Activated CD4-positive, alpha-beta T cell treated with anti-CD3 and anti-CD28 coated beads for 48 hours (primary cell): ENCODE measurements around the gene ANKRD55.
"Not testable (repeated sequence)": the region's sequence is repeated elsewhere in the genome, so short reads cannot be mapped to it uniquely, and the experiment has no call there.

Experiments
- DNase-seq: peaks from one replicate; pipeline ENCODE4 v3.0.0-alpha.2; 2020

Gene ANKRD55

DNA sequence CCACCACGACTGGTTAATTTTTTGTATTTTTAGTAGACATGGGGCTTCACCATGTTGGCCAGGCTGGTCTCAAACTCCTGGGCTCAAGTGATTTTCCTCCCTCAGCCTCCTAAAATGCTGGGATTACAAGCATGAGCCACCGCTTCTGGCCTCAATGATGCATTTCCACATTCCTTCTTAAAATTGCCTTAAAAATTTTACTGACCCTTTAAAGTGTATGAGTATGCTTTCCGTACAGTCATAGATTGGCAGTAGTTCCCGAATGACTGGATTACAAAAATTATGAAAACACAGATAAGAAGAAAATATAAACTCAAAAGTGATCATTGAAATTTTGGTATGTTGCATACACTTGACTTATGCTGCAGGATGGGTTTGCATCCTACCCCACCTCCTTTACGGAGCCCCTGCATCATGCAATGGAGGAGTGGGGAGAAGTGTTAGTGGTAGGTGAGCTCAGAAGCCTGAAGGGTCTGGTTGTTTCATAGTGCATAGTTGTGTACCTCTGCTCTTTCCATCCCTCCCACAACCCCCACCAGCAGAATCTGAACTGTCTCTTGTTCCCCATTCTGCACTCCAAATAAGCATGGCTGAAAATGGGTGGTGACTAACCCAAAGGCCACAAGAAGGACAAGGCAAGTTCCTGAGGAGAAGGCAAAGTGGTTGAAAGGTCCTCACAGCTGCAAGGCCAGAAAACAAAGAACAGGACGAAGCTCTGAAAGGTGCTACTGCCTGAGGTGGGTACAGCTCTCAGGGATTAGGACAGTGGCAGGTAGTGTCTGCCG lies 26.8 kb downstream of the ANKRD55 start:
- DNase-seq: no peak

- DNase-seq: not testable (repeated sequence)
These were observed 29.2 kb downstream of the ANKRD55 start for GRCh38 chr5:56203936-56204335.

GRCh38 chr5:56202483-56202882 lies 30.6 kb downstream of the ANKRD55 start:
- DNase-seq: no peak

DNA sequence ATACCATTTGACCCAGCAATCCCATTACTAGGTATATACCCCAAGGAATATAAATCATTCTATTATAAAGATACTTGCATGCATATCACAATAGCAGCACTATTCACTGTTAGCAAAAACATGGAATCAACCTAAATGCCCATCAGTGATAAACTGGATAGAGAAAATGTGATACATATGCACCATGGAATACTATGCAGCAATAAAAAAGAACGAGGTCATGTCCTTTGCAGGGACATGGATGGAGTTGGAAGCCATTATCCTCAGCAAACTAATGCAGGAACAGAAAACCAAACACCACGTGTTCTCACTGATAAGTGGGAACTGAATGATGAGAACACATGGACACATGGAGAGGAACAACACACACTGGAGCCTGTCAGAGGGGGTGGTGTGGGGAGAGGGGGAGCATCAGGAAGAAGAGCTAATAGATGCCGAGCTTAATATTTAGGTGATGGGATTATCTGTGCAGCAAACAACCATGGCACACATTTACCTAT lies 31.3 kb downstream of the ANKRD55 start:
- DNase-seq: not testable (repeated sequence)

GRCh38 chr5:56200971-56201666 lies 32.0 kb downstream of the ANKRD55 start:
- peak; percentile 73 for DNase-seq

DNA sequence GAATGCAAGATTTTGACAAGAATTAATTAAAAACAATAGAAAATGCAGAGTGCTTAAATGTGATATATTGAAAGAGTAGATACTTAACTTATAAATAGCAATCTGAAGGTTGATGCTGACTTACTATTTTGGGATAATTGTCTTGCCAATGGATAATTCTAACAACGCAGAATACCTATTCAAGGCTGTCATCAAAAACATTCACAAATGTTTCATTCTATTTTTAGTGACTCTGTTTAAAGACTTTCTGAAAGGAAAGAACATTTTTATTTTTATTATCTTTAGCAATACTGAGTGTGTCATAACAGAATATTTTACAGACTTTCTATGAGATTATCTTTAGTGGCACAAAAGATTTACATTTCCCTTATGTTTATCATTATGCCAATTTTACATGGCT lies 38.1 kb downstream of the ANKRD55 start:
- DNase-seq: no peak

DNA sequence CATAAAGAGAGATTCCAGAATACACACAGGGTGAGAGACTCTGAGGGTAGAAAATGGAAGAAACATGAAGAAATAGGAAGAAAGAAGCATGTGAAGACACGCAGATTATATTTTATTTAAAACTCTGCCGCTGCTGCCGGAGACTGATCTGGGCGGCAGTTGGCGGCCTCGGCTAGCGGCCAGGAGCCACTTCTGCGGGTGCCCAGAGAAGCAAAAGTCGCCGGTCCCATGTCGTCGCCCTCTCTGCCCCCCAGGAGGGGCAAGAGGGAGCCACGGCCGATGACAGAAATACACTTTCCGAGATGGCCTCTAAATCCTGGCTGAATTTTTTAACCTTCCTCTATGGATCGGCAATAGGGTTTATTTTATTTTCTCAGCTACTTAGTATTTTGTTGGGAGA lies 40.9 kb downstream of the ANKRD55 start:
- DNase-seq: no peak

DNA sequence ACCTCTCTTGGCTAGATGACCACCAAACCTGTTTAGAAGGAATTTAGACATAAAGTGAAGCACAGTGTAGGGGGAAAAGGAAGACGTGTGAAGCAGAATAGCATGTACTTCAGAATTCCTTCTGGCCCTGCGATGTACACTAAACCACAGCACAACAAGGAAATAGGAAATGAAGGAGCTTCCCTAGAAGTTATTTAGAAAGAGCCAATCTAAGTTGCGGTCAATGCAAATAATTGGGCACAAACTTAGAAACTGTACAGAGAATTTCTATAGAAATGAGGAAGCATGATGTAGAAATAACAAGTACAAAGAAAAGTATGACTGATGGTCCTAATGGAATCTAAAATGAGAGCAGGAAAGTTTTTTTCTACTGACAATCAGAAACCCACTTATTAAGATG lies 41.5 kb downstream of the ANKRD55 start:
- no peak for DNase-seq

DNA sequence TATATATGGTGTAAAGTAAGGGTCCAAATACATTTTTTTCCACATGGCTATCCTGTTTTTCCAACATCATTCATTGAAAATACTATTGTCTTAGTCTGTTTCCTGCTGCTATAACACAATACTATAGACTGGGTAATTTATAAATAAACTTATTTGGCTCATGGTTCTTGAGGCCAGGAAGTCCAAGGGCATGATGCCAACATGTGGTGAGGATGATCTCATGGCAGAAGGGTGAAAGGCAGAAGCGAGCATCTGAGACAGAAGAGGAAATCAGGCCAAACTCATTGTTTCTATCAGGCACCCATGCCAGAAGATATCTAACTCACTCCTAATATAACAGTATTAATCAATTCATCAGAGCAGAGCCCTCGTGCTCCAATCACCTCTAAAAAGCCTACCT lies 42.6 kb downstream of the ANKRD55 start:
- DNase-seq: no peak

GRCh38 chr5:56185768-56186311 lies 47.3 kb downstream of the ANKRD55 start:
- no peak for DNase-seq

DNA sequence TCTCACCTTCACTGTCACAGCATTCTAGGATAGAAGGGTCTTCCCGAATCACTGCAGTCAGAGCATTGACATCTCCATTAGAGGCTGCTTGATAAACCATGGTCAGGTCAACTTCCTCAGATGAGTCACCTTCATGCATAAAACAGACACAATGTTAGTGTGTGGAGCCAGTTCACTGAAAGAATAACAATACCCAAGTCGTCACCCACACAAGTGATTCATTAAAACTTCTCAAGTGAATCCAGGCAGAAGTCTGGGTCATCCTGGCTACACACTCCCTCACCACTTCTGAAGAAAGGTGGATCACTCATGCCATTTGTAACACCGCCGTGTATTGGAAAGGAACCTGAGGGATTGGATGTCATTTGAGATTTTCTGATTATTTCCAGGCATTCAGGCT lies 49.6 kb downstream of the ANKRD55 start:
- DNase-seq: no peak

- no peak for DNase-seq
These were observed 53.7 kb downstream of the ANKRD55 start for GRCh38 chr5:56179442-56179841.

DNA sequence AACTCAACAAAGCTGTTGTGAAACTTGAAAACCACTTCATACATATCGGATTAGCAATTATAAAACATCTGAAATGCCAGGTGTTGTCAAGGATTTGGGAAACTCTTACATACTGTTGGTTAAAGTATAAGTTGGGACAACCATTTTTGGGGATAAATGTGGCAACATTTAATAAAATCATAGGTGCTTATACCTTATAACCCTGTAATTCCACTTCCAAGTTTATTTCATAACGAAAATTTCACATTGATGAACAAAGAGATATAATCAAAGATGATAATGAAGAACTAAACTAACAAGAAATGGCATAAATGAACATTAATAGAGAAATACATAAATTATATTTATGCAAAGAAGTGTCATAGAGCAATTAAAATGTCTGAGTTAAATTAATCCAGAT lies 54.3 kb downstream of the ANKRD55 start:
- no peak for DNase-seq

DNA sequence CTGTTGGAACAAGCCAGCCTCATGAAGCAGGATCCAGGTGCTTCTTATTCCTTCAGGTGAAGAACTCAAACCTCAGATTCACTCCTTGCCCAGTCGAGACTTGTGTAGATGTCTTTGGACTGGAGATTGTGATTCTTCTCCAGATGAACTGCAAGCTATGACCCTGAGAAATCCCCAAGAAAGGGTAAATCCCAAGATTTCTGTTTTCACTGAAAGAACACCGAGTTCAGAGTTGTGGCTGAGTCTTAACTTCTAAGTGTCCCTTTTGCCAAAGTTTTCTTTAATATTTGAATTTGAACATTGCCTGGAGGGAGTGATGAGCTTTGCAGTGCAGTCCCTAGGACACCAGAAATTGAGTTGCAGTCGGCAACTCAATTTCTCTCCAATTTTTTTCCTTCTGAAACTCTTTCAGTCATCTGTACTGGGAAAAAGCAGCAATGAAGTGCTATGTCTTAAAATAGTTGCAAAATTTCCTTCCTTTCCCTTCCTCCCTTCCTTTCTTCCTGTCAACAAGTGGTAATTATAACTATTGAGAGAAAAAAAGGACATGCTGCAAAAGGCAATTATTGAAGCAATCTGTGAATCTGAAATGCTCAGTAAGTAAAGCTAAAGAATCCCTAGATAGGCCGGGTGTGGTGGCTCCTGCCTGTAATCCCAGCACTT lies 56.1 kb downstream of the ANKRD55 start:
- DNase-seq: no peak

- DNase-seq: no peak
These were observed 56.9 kb downstream of the ANKRD55 start for GRCh38 chr5:56176155-56176798.

GRCh38 chr5:56175488-56175887 lies 57.6 kb downstream of the ANKRD55 start:
- no peak for DNase-seq

- DNase-seq: no peak
These were observed 58.1 kb downstream of the ANKRD55 start for GRCh38 chr5:56175021-56175420.

DNA sequence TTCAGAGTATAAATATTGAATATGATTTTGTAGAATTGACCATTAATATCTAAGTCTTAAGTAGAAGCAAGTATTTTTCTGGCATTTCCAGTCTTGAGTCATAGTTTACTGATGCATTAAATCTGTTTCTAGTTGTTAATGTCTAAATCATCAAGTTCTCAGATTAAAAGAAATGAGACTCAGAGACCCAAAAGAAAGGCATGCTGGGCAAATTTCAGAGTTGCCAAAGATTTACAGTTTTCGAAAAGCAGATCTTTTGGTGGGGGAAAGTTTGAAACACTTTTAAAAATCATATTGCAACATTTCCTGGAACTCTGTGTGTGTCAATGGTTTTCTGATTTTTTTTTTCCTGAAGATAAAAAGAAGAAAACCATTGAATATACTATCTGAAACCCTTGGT lies 60.9 kb downstream of the ANKRD55 start:
- no peak for DNase-seq

DNA sequence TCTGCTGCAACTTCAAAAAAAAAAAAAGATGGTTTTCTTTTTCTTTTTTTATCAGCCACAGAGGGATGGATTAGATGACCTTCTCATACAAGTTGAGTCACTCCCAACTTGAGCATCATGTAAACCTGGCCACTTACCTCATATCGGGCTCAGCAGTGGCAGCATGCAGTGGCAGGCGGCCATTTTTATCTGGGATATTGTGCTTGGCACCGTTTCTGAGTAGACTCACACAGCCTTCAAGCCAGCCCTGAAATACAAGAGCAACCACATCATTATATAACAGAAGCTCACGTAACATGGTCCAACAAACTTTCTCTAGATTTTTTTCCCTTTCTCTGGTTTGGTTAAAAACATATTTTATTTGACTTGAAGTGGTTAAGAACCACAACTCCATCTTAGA lies 62.6 kb downstream of the ANKRD55 start:
- no peak for DNase-seq

- no peak for DNase-seq
These were observed 63.2 kb downstream of the ANKRD55 start for GRCh38 chr5:56169949-56170348.

GRCh38 chr5:56169281-56169680 lies 63.8 kb downstream of the ANKRD55 start:
- no peak for DNase-seq

DNA sequence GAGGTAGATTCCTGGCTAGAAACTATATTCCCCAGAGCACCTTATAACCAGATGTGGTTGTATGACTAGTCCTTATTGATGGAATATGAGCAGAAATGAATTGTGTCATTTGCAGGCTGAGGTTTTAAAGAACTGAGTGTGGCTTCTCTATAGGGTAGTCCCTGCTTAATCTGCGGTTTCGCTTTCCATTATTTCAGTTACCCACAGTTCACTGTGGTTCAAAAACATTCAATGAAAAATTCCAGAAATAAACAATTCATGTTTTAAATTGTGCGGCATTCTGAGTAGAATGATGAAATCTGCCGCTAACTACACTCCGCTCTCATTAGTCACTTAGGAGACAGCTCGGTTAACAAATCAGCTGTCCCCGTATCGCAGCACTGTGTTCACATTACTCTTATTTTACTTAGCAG lies 65.1 kb downstream of the ANKRD55 start:
- DNase-seq: no peak

GRCh38 chr5:56167519-56167918 lies 65.6 kb downstream of the ANKRD55 start:
- DNase-seq: no peak
